Endothelial cell of umbilical vein (primary cell): ENCODE data around the gene VPS54. TPM values are rescaled to one million over a fixed set of nuclear protein-coding genes. Genes with fewer than 3 reads are reported as not detected.

ENCODE experiments used
- BruUV-seq: library from RNA; stranded (reverse); fragments of 400-500 nt; replicated peaks from 2 replicates; lab custom pipeline; 2021; lab: Mats Ljungman, UMichigan
- CTCF ChIA-PET: fragments of 300-600, 350-600 bp; sonication (Branson Sonifier 250); formaldehyde crosslinking; loops from one replicate; lab custom pipeline; 2021; ENCODE audit warnings: antibody characterized with exemption, inconsistent platforms; lab: Charles Lee
- POLR2A ChIA-PET: fragments of 300-600, 350-600 bp; sonication (Branson Sonifier 250); formaldehyde crosslinking; loops from one replicate; lab custom pipeline; 2021; ENCODE audit warnings: antibody characterized with exemption, inconsistent platforms; lab: Charles Lee
- DNase-seq: peaks from one replicate; pipeline ENCODE4 v3.0.0-alpha.2; 2011; ENCODE audit warnings: low read depth, low spot score
- FAIRE-seq: peaks from 2 replicates; lab custom pipeline; 2011; peaks lifted over from hg19 to GRCh38; lab: Jason Lieb, UNC
- H2AFZ ChIP-seq: 2 replicates; pipeline ENCODE4 v1.6.0; 2012; ENCODE audit warnings: low read depth, low read length, control low read depth, inconsistent platforms
- H3K27ac ChIP-seq: 2 replicates; pipeline ENCODE4 v1.5.1; 2011; ENCODE audit warnings: low read depth, mild to moderate bottlenecking, control low read depth, low read length, moderate library complexity; ENCODE audit not compliant: insufficient read depth
- H3K27me3 ChIP-seq, 2 experiments: 2 replicates each; pipeline versions ENCODE4 v1.6.0 to v1.6.1; 2011; ENCODE audit warnings: low read length in 2 of 2, mixed read lengths in 1 of 2; ENCODE audit not compliant: control insufficient read depth in 2 of 2, insufficient read depth in 2 of 2
- H3K36me3 ChIP-seq, 2 experiments: 2 replicates in 1 of 2; 3 replicates in 1 of 2; pipeline ENCODE4 v1.5.1; 2011; ENCODE audit warnings: low read length in 2 of 2, mild to moderate bottlenecking in 1 of 2, moderate library complexity in 1 of 2; ENCODE audit not compliant: control insufficient read depth in 2 of 2, insufficient read depth in 2 of 2; ENCODE audit errors: extremely low read depth in 1 of 2
- H3K4me1 ChIP-seq: 3 replicates; pipeline ENCODE4 v1.5.1; 2011; ENCODE audit warnings: mild to moderate bottlenecking, low read length; ENCODE audit not compliant: control insufficient read depth, insufficient read depth; ENCODE audit errors: extremely low read depth
- H3K4me2 ChIP-seq: 2 replicates; pipeline ENCODE4 v1.6.1; 2011; ENCODE audit warnings: low read length, control low read depth, mixed read lengths; ENCODE audit not compliant: insufficient read depth
- H3K4me3 ChIP-seq, 3 experiments: fragments of 200-600 bp in 1 of 3; sonication (generic), shearing (Covaris generic) in 1 of 3; replicated peaks in 1 of 3; 2 replicates each; pipeline ENCODE4 v1.5.1; 2011 to 2016; ENCODE audit warnings: control low read depth in 3 of 3, low read length in 3 of 3, mild to moderate bottlenecking in 2 of 3, inconsistent platforms in 1 of 3, low read depth in 1 of 3, moderate library complexity in 1 of 3; ENCODE audit not compliant: insufficient read depth in 1 of 3
- H3K79me2 ChIP-seq: 2 replicates; pipeline ENCODE4 v1.6.0; 2012; ENCODE audit warnings: low read length, inconsistent platforms; ENCODE audit not compliant: control insufficient read depth, insufficient read depth
- H3K9ac ChIP-seq: replicated peaks from 2 replicates; pipeline ENCODE3; 2011; ENCODE audit warnings: low read length, control low read depth; ENCODE audit not compliant: insufficient read depth; ENCODE audit errors: extremely low read depth
- H3K9me1 ChIP-seq: replicated peaks from 3 replicates; pipeline ENCODE4 v1.6.0; 2011; ENCODE audit warnings: mild to moderate bottlenecking, low read length; ENCODE audit not compliant: control insufficient read depth, insufficient read depth; ENCODE audit errors: extremely low read depth
- H3K9me3 ChIP-seq: replicated peaks from 2 replicates; pipeline ENCODE4 v1.5.1; 2012; ENCODE audit warnings: low read length, inconsistent platforms; ENCODE audit not compliant: control insufficient read depth, insufficient read depth
- H4K20me1 ChIP-seq: replicated peaks from 2 replicates; pipeline ENCODE3; 2011; ENCODE audit warnings: mild to moderate bottlenecking, low read length; ENCODE audit not compliant: control insufficient read depth, insufficient read depth; ENCODE audit errors: extremely low read depth
- CTCF ChIP-seq, 2 donors: IDR thresholded peaks; 1 replicate in 1 of 2; 2 replicates in 1 of 2; pipeline ENCODE4 v1.5.1; 2011; ENCODE audit warnings: low read length in 2 of 2, mild to moderate bottlenecking in 2 of 2, moderate library complexity in 2 of 2, control low read depth in 1 of 2, inconsistent platforms in 1 of 2, low read depth in 1 of 2; ENCODE audit not compliant: insufficient read depth in 1 of 2; ENCODE audit errors: extremely low read depth in 1 of 2
- EZH2 ChIP-seq: IDR thresholded peaks from 2 replicates; pipeline ENCODE4 v1.6.1; 2012; ENCODE audit warnings: borderline replicate concordance, low read depth, mild to moderate bottlenecking, moderate library complexity, low read length, inconsistent platforms; ENCODE audit not compliant: severe bottlenecking
- FOS ChIP-seq: IDR thresholded peaks from 2 replicates; pipeline ENCODE4 v1.6.1; 2011; ENCODE audit warnings: mild to moderate bottlenecking, low read length, moderate library complexity, borderline replicate concordance; ENCODE audit not compliant: insufficient read depth
- GATA2 ChIP-seq: IDR thresholded peaks from 2 replicates; pipeline ENCODE4 v1.7.0; 2011; ENCODE audit warnings: low read depth, mild to moderate bottlenecking, moderate library complexity, mixed read lengths, low read length; ENCODE audit not compliant: insufficient read length, insufficient read depth
- JUN ChIP-seq: IDR thresholded peaks from 2 replicates; pipeline ENCODE4 v1.6.1; 2011; ENCODE audit warnings: borderline replicate concordance, low read depth; ENCODE audit not compliant: insufficient read length, insufficient read depth
- MAX ChIP-seq: IDR thresholded peaks from 2 replicates; pipeline ENCODE4 v1.6.1; 2011; ENCODE audit not compliant: insufficient read depth, insufficient read length
- MYC ChIP-seq: IDR thresholded peaks from one replicate; pipeline ENCODE4 v1.6.1; 2011; ENCODE audit warnings: mild to moderate bottlenecking, low read depth, low read length
- POLR2A ChIP-seq: IDR thresholded peaks from 2 replicates; pipeline ENCODE4 v1.6.1; 2012; ENCODE audit warnings: low read depth, mild to moderate bottlenecking, control low read depth, low read length
- POLR2AphosphoS5 ChIP-seq: IDR thresholded peaks from 2 replicates; pipeline ENCODE4 v1.6.1; 2012; ENCODE audit warnings: low read depth, mild to moderate bottlenecking, control low read depth, low read length, moderate library complexity; ENCODE audit not compliant: insufficient read depth
- dilution Hi-C: fragments of 300-500 bp; cut with MboI; formaldehyde crosslinking; loops from one replicate; pipeline ENCODE4 v1.15.0; 2019; ENCODE audit warnings: low sequenced_read_pairs; ENCODE audit not compliant: extremely low pct_ligation_motif_present
- intact Hi-C: fragments of 100-400 bp; cut with micrococcal nuclease; formaldehyde crosslinking; loops from one replicate; pipeline ENCODE4 v1.10.0; 2022
- polyA plus RNA-seq, 4 experiments: library from polyadenylated mRNA; depleted of rRNA in 3 of 4; stranded (reverse) in 3 of 4; unstranded in 1 of 4; fragments of >200 nt; gene quantifications; 2 replicates each; pipeline versions ENCODE4 v1.2.1 to v1.2.3, GENCODE V29; 2011 to 2012; ENCODE audit warnings: missing spikeins in 1 of 4
- total RNA-seq: library from RNA; stranded (reverse); gene quantifications from 2 replicates; pipeline ENCODE4 v1.2.3, GENCODE V29; 2021

The VPS54 gene
- total and polyA plus RNA-seq, 2 donors (not counting 3 experiments of a cell fraction or from before 2014, with no cell fraction given), result 6.3 to 17.7 TPM

GRCh38 chr2:63851691-63852311, 167.4 kb downstream of the VPS54 start:
- H2AFZ ChIP-seq, result no peak overlapping the region
- dilution Hi-C loops, result no loop called here
- intact Hi-C loops, result no loop called here
- ChIA-PET POLR2A (no interaction called here), CTCF (interaction anchor here (1.1 to 1.8 kb wide), 3 partner anchors 9 to 10 kb away, joined by 3 to 11 read pairs (median 7); partner anchors contain the start of gene UGP2)
- no peaks in the 10 kb centered on the region for H3K9me3 ChIP-seq
- no peak for DNase-seq
- H3K27me3 ChIP-seq, result no peaks in the 10 kb centered on the region
- FAIRE-seq, result no peak
- TF ChIP-seq FOS, result no peak
- no peak for TF ChIP-seq CTCF (IDR thresholded peaks at IDR 0.05; ENCODE audit: extremely low read depth in 1 of 2, insufficient read depth in 1 of 2, low read depth in 1 of 2, low read length in 2 of 2)
- no peaks in the 10 kb centered on the region for H3K4me1 ChIP-seq
- H3K4me2 ChIP-seq, result no peak overlapping the region
- no peak overlapping the region for H3K4me3 ChIP-seq
- peaks cover 0 to 2% of the 10 kb centered on the region in 2 experiments for H3K36me3 ChIP-seq
- H3K79me2 ChIP-seq, result peaks cover 72% of the 10 kb centered on the region
- H3K9me1 ChIP-seq, result no peaks in the 10 kb centered on the region
- H4K20me1 ChIP-seq, result peaks cover 4% of the 10 kb centered on the region
- no TSS peak for BruUV-seq
- H3K9ac ChIP-seq, result no peak overlapping the region
- H3K27ac ChIP-seq, result no peak overlapping the region

GRCh38 chr2:63850649-63851048, 168.6 kb downstream of the VPS54 start:
- Histone ChIP-seq H3K9me1 (no peaks in the 10 kb centered on the region), H4K20me1 (peaks cover 4% of the 10 kb centered on the region), H3K27me3 (no peaks in the 10 kb centered on the region), H3K9ac (no peak overlapping the region), H3K4me2 (no peak overlapping the region), H2AFZ (no peak overlapping the region), H3K4me1 (no peaks in the 10 kb centered on the region), H3K36me3 (no peaks in the 10 kb centered on the region), H3K79me2 (peaks cover 78% of the 10 kb centered on the region), H3K4me3 (no peak overlapping the region), H3K27ac (no peak overlapping the region), H3K9me3 (no peaks in the 10 kb centered on the region)
- ChIA-PET POLR2A (no interaction called here), CTCF (interaction anchor here (1.0 to 2.3 kb wide), 5 partner anchors 9 to 158 kb away, joined by 3 to 11 read pairs (median 5); partner anchors contain the start of gene UGP2)
- dilution Hi-C loops (no loop called here), intact Hi-C loops (no loop called here)
- BruUV-seq, result no TSS peak
- TF ChIP-seq EZH2 (no peak), JUN (no peak), POLR2A (no peak), FOS (no peak), MAX (no peak), GATA2 (no peak), POLR2AphosphoS5 (no peak), MYC (no peak), CTCF (IDR thresholded peaks at IDR 0.05; ENCODE audit: extremely low read depth in 1 of 2, insufficient read depth in 1 of 2, low read depth in 1 of 2, low read length in 2 of 2) (no peak)
- FAIRE-seq, result no peak
- DNase-seq, result no peak
